AG10803 (cell line): ENCODE measurements around the gene RAB19.

Experiments used
- DNase-seq: peaks from one replicate; pipeline ENCODE4 v3.0.0; 2010; ENCODE audit warnings: low read depth
- H3K4me3 ChIP-seq: 2 replicates; pipeline ENCODE4 v1.5.1; 2011; ENCODE audit warnings: mild to moderate bottlenecking, low read length, control low read depth
- TF ChIP-seq, protein P1 (sequence below): conservative IDR thresholded peaks from 2 replicates; pipeline ENCODE4 v1.5.1; 2011; ENCODE audit warnings: mild to moderate bottlenecking, low read length, control low read depth, inconsistent platforms

RAB19 gene

DNA sequence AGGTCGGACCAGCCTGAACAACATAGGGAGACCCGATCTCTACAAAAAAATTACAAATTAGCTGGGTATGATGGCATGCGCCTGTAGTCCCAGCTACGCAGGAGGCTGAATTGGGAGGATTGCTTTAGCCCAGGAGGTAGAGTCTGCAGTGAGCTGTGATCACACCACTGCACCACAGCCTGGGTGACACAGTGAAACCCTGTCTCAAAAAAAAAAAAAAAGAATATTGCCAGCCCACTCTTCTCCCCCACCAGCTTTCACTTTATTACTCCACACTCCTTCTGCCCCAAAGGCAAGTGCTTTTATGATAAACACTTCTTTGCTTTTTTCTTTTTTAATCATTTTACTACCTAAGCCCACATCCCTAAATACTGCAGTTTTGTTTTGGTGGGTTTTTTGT is 14.8 kb downstream of the RAB19 start:
- DNase-seq = no peak
- no peak overlapping the region for H3K4me3 ChIP-seq
- TF ChIP-seq, protein P1, sequence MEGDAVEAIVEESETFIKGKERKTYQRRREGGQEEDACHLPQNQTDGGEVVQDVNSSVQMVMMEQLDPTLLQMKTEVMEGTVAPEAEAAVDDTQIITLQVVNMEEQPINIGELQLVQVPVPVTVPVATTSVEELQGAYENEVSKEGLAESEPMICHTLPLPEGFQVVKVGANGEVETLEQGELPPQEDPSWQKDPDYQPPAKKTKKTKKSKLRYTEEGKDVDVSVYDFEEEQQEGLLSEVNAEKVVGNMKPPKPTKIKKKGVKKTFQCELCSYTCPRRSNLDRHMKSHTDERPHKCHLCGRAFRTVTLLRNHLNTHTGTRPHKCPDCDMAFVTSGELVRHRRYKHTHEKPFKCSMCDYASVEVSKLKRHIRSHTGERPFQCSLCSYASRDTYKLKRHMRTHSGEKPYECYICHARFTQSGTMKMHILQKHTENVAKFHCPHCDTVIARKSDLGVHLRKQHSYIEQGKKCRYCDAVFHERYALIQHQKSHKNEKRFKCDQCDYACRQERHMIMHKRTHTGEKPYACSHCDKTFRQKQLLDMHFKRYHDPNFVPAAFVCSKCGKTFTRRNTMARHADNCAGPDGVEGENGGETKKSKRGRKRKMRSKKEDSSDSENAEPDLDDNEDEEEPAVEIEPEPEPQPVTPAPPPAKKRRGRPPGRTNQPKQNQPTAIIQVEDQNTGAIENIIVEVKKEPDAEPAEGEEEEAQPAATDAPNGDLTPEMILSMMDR = no peak

DNA sequence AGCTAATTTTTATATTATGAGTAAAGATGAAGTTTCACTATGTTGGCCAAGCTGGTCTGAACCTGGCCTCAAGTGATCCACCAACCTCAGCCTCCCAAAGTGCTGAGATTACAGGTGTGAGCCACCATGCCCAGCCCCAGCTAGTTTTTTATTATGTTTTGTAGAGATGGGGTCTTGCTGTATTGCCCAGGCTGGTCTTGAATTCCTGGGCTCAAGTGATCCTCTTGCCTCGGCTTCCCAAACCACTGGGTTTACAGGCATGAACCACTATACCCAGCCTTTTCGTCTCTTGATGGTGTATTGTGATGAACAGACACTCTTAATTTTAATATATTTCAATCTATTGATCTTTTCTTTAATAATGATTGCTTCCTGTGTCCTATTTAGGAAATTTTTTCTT is 17.7 kb downstream of the RAB19 start:
- TF ChIP-seq, protein P1 = no peak
- DNase-seq = no peak
- no peak overlapping the region for H3K4me3 ChIP-seq

DNA sequence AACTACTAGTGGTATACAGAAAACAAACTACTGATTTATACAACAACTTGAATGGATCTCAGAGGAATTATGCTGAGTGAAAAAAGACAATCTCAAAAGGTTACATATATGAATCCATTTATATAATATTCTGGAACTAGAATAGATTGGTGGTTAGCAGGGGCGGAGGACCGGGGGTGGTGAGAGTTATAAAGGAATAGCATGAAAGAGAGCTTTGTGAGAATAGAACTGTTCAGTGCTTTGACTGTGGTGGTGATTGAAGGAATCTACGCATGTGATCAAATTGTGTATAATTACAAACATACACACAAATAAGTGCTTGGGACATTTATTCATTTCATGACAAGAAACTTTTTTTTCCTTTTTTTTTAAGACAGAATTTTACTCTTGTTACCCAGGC is 19.6 kb downstream of the RAB19 start:
- no peak for DNase-seq
- H3K4me3 ChIP-seq = no peak overlapping the region
- TF ChIP-seq, protein P1 = no peak

DNA sequence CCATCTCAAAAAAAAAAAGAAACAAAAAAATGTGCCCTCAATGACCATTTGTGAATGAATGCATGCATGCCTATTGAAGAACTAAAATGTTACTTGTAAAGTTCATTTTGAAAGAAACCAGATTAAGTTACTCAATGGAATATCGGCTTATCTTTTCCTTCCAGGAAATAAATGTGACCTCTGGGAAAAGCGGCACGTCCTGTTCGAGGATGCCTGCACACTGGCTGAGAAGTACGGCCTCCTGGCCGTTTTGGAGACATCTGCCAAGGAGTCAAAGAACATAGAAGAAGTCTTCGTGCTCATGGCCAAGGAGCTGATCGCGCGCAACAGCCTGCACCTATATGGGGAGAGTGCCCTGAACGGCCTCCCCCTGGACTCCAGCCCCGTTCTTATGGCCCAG is 21.9 kb downstream of the RAB19 start:
- no peak overlapping the region for H3K4me3 ChIP-seq
- TF ChIP-seq, protein P1 = no peak
- DNase-seq = no peak

DNA sequence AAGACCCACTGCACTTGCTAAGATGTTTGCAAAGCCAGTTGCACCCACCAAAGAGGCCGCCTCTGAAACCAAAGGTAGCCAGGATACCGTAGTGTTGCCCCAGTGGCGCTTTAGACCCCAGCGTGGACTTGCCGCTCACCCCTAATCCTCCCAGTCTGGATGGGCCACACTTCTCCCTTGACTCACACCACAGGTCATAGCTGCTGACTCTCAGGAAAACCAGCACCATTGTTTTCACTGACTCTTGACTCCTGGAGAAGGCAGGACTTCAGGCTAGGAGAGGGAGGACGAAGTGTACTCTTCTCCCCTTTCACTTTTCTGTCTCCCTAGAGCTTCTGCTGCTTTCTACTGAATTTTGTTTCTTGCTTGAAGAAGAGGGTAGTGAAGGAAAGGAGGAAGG is 22.3 kb downstream of the RAB19 start:
- H3K4me3 ChIP-seq = no peak overlapping the region
- no peak for DNase-seq
- TF ChIP-seq, protein P1 = no peak

DNA sequence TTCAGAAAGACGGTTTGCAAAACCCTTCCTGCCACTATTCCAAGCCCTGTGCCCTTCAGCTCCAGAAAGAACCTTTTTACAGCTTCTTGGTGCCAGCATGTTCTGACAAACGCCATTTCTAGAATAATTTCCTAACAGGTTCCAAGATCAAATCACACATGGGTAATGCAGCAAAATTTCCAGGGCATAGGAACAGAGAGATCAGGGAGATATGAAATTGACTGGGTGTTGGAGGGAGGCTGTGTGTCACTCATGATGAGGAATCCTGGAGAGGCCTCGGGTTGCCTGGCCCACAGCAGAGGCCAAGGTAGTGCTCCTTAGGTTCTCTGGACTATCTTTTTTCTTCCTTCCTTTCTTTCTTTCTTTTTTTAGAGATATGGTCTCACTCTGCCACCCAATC is 29.5 kb downstream of the RAB19 start:
- TF ChIP-seq, protein P1 = no peak
- H3K4me3 ChIP-seq = no peak overlapping the region
- DNase-seq = no peak

DNA sequence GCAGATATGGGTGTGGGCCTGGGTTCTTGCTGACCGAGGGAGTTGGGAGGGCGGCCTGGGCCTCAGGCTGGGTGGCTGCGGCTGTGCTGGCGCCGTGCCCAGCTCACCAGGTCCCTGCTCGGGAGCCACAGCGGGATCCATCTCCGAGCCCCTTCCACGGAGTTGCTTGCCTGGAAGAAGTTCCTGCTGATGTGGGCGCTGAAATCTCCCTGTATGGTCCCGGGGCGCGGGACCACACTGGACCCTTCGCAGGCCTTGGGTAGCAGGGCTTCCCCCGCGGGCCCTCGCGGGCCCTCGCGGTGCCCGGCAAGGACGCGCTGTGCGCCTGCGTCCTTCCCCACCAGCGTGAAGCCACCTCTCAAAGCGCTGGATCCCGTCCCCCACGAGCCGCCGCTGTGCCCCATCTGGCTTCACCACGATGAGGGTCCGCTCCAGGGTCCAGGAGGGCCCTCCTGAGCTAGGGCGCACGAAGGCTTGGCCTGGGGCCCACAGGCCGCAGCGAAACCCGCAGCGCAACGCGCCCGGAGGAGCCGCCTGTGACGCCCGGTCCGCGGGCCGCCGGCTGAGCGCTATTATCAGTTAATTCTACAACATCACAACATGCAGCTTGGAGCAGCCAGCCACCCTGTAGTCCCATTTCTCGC is 31.5 kb downstream of the RAB19 start:
- no peak for DNase-seq
- no peak overlapping the region; the same call in 1 of the 2 replicates for H3K4me3 ChIP-seq
- TF ChIP-seq, protein P1 = no peak
